DOHH2 (cell line): ENCODE results near the gene KRT222.

Source experiments
- CTCF ChIP-seq: fragments of 200-600 bp; sonication (generic); IDR thresholded peaks from one replicate; pipeline ENCODE4 v1.5.1; 2014; ENCODE audit warnings: antibody characterized with exemption, mild to moderate bottlenecking, low read depth, low read length; ENCODE audit not compliant: poor library complexity, severe bottlenecking
- EZH2phosphoT487 ChIP-seq: fragments of 200-600 bp; sonication (generic); IDR thresholded peaks from 2 replicates; pipeline ENCODE4 v1.6.1; 2017; ENCODE audit warnings: borderline replicate concordance, mild to moderate bottlenecking, antibody characterized with exemption, low read length, moderate library complexity, mixed read lengths

GRCh38 chr17:40613467-40614154 is 51.4 kb downstream of the KRT222 start:
- TF ChIP-seq CTCF (no peak), EZH2phosphoT487 (no peak)
